22Rv1 (cell line): ENCODE measurements around the gene PPP2R5C.
"Not testable (repeated sequence)": the region's sequence is repeated elsewhere in the genome, so short reads cannot be mapped to it uniquely, and the experiment has no call there.

Source experiments
- H3K27ac ChIP-seq: fragments of 450-650 bp; 2 replicates; pipeline ENCODE4 v1.5.1; 2017
- CTCF ChIP-seq: fragments of 450-650 bp; IDR thresholded peaks from 2 replicates; pipeline ENCODE4 v1.5.1; 2017; ENCODE audit warnings: mild to moderate bottlenecking
- ZFX ChIP-seq: fragments of 450-650 bp; IDR thresholded peaks from 2 replicates; pipeline ENCODE4 v1.6.1; 2017; ENCODE audit warnings: antibody characterized with exemption, borderline replicate concordance

The PPP2R5C gene

GRCh38 chr14:101796016-101796415 lies 34.5 kb downstream of the PPP2R5C start:
- no peak overlapping the region for H3K27ac ChIP-seq
- TF ChIP-seq ZFX, result no peak
- no peak for TF ChIP-seq CTCF

- TF ChIP-seq CTCF (no peak), ZFX (no peak)
- no peak overlapping the region for H3K27ac ChIP-seq
These were observed 35.0 kb downstream of the PPP2R5C start for GRCh38 chr14:101796479-101796878.

- H3K27ac ChIP-seq, result no peak overlapping the region
These were observed 36.3 kb downstream of the PPP2R5C start for GRCh38 chr14:101797856-101798255.

DNA sequence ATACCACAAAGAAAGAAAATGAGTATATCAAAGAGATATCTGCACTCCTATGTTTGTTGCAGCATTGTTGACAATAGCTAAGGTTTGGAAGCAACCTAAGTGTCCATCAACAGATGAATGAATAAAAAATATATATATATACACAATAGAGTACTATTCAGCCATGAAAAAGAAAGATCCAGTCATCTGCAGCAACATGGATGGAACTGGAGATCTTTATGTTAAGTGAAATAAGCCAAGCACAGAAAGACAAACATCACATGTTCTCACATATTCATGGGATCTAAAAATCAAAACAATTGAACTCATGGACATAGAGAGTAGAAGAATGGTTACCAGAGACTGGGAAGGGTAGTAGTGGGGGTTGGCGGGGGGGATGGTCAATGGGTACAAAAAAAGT lies 42.9 kb downstream of the PPP2R5C start:
- not testable (repeated sequence) for H3K27ac ChIP-seq

More at GRCh38 chr14:101797856-101798255, 36.3 kb downstream of the PPP2R5C start:
- TF ChIP-seq CTCF, result no peak

DNA sequence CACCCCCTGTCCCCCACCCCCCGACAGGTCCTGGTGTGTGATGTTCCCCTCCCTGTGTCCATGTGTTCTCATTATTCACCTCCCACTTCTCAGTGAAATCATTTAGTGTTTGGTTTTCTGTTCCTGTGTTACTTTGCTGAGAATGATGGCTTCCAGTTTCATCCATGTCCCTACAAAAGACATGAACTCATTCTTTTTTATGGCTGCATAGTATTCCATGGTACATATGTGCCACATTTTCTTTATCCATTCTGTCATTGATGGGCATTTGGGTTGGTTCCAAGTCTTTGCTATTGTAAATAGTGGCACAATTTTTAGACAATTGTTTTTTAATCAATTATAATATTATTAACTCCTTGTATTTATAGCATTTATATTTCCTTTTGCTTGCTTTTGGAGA lies 44.7 kb downstream of the PPP2R5C start:
- H3K27ac ChIP-seq, result not testable (repeated sequence)

DNA sequence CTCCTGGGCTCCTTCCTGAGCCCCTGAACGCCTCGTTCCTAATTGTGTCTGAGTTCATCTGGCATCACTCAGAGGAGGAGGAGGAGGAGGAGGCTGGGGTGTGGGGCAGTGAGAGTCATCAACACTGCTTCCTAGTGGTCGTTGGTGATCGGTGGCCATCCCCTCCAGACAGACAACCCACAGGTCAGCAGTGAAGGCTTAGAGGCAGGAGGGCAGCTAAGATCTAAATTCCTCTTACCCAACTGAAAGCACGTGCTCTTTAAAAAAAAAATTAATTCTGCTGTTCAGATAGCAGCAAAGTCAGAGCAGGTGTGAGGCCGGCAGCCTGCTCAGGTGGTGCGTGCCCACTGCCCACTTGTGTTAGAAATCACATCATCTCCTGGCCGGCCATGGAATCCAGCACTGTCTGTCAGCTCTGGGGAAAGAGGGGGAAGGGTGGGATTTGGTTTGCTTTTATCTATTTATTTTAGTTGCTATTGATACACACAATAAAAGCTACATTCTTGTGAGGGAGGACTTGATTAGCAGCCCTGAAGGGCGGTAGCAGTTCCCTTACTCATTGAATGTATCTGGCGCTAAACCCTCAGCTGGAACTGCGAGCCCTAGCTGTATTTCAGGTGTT lies 46.6 kb downstream of the PPP2R5C start:
- H3K27ac ChIP-seq, result peak overlapping the region; percentile 99

GRCh38 chr14:101808894-101809670 lies 47.6 kb downstream of the PPP2R5C start:
- H3K27ac ChIP-seq, result peak overlapping the region; percentile 99
- TF ChIP-seq CTCF (no peak), ZFX (no peak)

More for the DNA sequence above, 46.6 kb downstream of the PPP2R5C start:
- TF ChIP-seq ZFX (no peak), CTCF (0 out of 2 replicates have a peak, but pooled peaks have one; percentile 7)

DNA sequence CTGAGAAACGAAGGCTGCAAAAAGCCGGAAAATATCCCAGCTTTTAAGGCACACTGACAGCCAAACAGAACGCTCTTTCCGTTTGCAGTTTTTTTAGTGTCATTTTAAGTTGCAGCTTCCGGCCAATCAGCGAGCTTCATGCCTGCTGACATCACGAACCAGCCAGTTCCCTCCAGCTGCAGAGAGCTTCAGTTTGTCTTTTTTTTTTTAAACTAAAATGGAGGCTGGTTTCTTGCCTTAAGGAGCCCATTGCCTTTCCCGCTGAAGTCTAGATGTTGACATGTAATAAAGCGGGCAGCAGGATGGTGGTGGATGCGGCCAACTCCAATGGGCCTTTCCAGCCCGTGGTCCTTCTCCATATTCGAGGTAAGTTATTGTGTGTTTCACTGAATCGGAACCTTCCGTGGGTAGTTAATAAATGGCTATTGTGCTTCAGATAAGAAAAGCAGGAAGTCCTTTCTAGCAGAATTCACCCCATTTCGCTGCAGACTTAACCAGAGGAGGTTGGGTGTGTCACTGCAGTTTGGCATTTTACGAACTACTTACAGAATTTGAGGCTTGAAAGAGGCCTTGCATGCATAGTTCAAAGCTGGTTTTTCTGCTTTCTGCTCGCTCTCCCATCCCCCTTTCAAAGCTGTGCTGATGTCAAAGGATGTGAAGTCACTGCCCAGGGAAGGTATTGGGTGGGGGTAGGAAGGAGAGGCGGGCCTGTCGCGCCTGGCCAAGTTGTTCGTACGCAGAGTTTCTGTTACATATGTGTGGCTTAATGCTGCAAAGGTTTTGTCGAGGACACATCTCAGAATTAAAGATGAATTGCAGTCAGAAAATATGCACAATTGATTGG lies 48.4 kb downstream of the PPP2R5C start:
- TF ChIP-seq CTCF, result no peak
- no peak for TF ChIP-seq ZFX
- peak overlapping the region; percentile 99 for H3K27ac ChIP-seq
